Smooth muscle cell (in vitro differentiated cells): Measurements from ENCODE around the gene KRTAP21-2. TPM values are rescaled to one million over a fixed set of nuclear protein-coding genes. Genes with fewer than 3 reads are reported as not detected.

Experiments used
- DNase-seq: peaks from one replicate; lab custom pipeline; 2025; ENCODE audit not compliant: unreplicated experiment; lab: John Stamatoyannopoulos, UW
- H2AFZ ChIP-seq: fragments of 200-600 bp; sonication (generic); 2 replicates; pipeline ENCODE4 v1.6.0; 2016; ENCODE audit warnings: antibody characterized with exemption, low read depth, mild to moderate bottlenecking
- H3F3A ChIP-seq: fragments of 200-600 bp; sonication (generic); 2 replicates; pipeline ENCODE4 v1.6.0; 2017; ENCODE audit warnings: antibody characterized with exemption, low read depth
- H3K27ac ChIP-seq: fragments of 200-600 bp; sonication (generic); 2 replicates; pipeline ENCODE4 v1.5.1; 2016; ENCODE audit warnings: low read depth, mild to moderate bottlenecking
- H3K27me3 ChIP-seq: fragments of 200-600 bp; sonication (generic); 2 replicates; pipeline ENCODE4 v1.6.1; 2016; ENCODE audit warnings: low read depth, mild to moderate bottlenecking
- H3K36me3 ChIP-seq: fragments of 200-600 bp; sonication (generic); 2 replicates; pipeline ENCODE4 v1.5.1; 2016; ENCODE audit warnings: low read depth
- H3K4me1 ChIP-seq: fragments of 200-600 bp; sonication (generic); 2 replicates; pipeline ENCODE4 v1.5.1; 2016; ENCODE audit warnings: low read depth
- H3K4me2 ChIP-seq: fragments of 200-600 bp; sonication (generic); 2 replicates; pipeline ENCODE4 v1.6.0; 2016; ENCODE audit warnings: mild to moderate bottlenecking
- H3K4me3 ChIP-seq: fragments of 200-600 bp; sonication (generic); 2 replicates; pipeline ENCODE4 v1.5.1; 2016; ENCODE audit warnings: mild to moderate bottlenecking
- H3K79me2 ChIP-seq: fragments of 200-600 bp; sonication (generic); 2 replicates; pipeline ENCODE4 v1.6.0; 2016; ENCODE audit warnings: low read depth, mild to moderate bottlenecking
- H3K9ac ChIP-seq: fragments of 200-600 bp; sonication (generic); 2 replicates; pipeline ENCODE4 v1.6.0; 2016; ENCODE audit warnings: low read depth
- H3K9me3 ChIP-seq: fragments of 200-600 bp; sonication (generic); replicated peaks from 2 replicates; pipeline ENCODE4 v1.5.1; 2016; ENCODE audit warnings: low read depth
- H4K20me1 ChIP-seq: fragments of 200-600 bp; sonication (generic); 2 replicates; pipeline ENCODE4 v1.6.0; 2016; ENCODE audit warnings: low read depth
- WGBS: methylation state at CpG from one replicate; pipeline ENCODE4 v1.1.7; 2016; ENCODE audit warnings: low lambda C conversion rate; 5-methylcytosine and 5-hydroxymethylcytosine counted together
- polyA plus RNA-seq: library from polyadenylated mRNA; unstranded; fragments of >200 nt; fragmentation: Nextera tagmentation; extraction: Ambion mirVana; gene quantifications from 2 replicates; pipeline ENCODE4 v1.2.1, GENCODE V29; 2016
- small RNA-seq: library from RNA; depleted of rRNA; stranded (forward); fragments of <200 nt; gene quantifications from one replicate; pipeline ENCODE3, GENCODE V24; 2014
- total RNA-seq: library from RNA; depleted of rRNA; stranded (reverse); fragments of >200 nt; gene quantifications from 2 replicates; pipeline ENCODE4 v1.2.3, GENCODE V29; 2014
- TF ChIP-seq, protein P1 (sequence below): fragments of 200-600 bp; sonication (generic); IDR thresholded peaks from 2 replicates; pipeline ENCODE4 v1.5.1; 2017; ENCODE audit warnings: borderline replicate concordance, mild to moderate bottlenecking, antibody characterized with exemption; ENCODE audit not compliant: insufficient read depth, poor library complexity, severe bottlenecking

The KRTAP21-2 gene
- total and polyA plus RNA-seq, 2 experiments from 2014 or later, result not detected

GRCh38 chr21:30713766-30714165, 33.3 kb downstream of the KRTAP21-2 start:
- Histone ChIP-seq H3K27me3 (no peaks in the 10 kb centered on the region), H3F3A (no peaks in the 10 kb centered on the region), H4K20me1 (no peaks in the 10 kb centered on the region), H3K36me3 (no peaks in the 10 kb centered on the region), H3K27ac (no peak overlapping the region), H3K9me3 (no peaks in the 10 kb centered on the region), H2AFZ (no peak overlapping the region), H3K9ac (no peak overlapping the region), H3K4me2 (no peak overlapping the region), H3K4me3 (no peak overlapping the region), H3K4me1 (no peaks in the 10 kb centered on the region), H3K79me2 (no peaks in the 10 kb centered on the region)
- WGBS, result 93% methylated on average over 3 of the region's 3 CpGs
- DNase-seq, result no peak
- TF ChIP-seq, protein P1, sequence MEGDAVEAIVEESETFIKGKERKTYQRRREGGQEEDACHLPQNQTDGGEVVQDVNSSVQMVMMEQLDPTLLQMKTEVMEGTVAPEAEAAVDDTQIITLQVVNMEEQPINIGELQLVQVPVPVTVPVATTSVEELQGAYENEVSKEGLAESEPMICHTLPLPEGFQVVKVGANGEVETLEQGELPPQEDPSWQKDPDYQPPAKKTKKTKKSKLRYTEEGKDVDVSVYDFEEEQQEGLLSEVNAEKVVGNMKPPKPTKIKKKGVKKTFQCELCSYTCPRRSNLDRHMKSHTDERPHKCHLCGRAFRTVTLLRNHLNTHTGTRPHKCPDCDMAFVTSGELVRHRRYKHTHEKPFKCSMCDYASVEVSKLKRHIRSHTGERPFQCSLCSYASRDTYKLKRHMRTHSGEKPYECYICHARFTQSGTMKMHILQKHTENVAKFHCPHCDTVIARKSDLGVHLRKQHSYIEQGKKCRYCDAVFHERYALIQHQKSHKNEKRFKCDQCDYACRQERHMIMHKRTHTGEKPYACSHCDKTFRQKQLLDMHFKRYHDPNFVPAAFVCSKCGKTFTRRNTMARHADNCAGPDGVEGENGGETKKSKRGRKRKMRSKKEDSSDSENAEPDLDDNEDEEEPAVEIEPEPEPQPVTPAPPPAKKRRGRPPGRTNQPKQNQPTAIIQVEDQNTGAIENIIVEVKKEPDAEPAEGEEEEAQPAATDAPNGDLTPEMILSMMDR, result no peak

- Histone ChIP-seq H3K4me1 (no peaks in the 10 kb centered on the region), H3K4me2 (no peak overlapping the region), H3K27me3 (no peaks in the 10 kb centered on the region), H3K4me3 (no peak overlapping the region), H3K9ac (no peak overlapping the region), H3K27ac (no peak overlapping the region), H2AFZ (no peak overlapping the region), H4K20me1 (no peaks in the 10 kb centered on the region), H3K36me3 (no peaks in the 10 kb centered on the region), H3K79me2 (no peaks in the 10 kb centered on the region), H3F3A (no peaks in the 10 kb centered on the region), H3K9me3 (no peaks in the 10 kb centered on the region)
- no peak for DNase-seq
- TF ChIP-seq, protein P1, result no peak
- 53% methylated on average over 3 of the region's 3 CpGs for WGBS
These were observed 36.6 kb downstream of the KRTAP21-2 start for GRCh38 chr21:30710499-30710898.

DNA sequence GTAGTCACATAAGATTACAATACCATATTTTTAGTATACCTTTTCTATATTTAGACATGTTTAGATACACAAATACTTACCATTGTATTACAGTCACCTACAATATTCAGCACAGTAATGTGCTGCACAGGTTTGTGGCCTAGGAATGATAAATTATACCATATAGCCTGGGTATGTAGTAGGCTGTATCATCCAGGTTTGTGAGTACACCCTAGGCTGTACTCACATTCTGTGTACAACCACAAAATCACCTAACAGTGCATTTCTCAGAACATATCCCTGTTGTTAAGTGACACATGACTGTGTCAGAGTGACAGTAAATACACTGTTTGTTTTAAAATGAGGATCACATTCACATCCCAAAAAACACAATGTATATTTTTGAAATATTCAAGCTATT, 39.6 kb downstream of the KRTAP21-2 start:
- TF ChIP-seq, protein P1, result no peak
- no peak for DNase-seq
- Histone ChIP-seq H3K4me1 (no peaks in the 10 kb centered on the region), H3F3A (no peaks in the 10 kb centered on the region), H3K27me3 (no peaks in the 10 kb centered on the region), H3K4me3 (no peak overlapping the region), H3K4me2 (no peak overlapping the region), H3K9ac (no peak overlapping the region), H2AFZ (no peak overlapping the region), H3K79me2 (no peaks in the 10 kb centered on the region), H3K27ac (no peak overlapping the region), H4K20me1 (no peaks in the 10 kb centered on the region), H3K9me3 (no peaks in the 10 kb centered on the region), H3K36me3 (no peaks in the 10 kb centered on the region)

Small RNA genes lying within 50 kb of the gene (small RNA-seq; reads per million reads assigned to genes)
- gene AP000244.1, result not detected
- gene KRTAP21-3, result not detected

Other genes starting within 250 kb of the KRTAP21-2 start
- gene KRTAP19-5, start 245.1 kb downstream of the KRTAP21-2 start, total RNA-seq, result not detected in 2 replicates
- not detected in 2 replicates for gene KRTAP19-5, start 245.1 kb downstream of the KRTAP21-2 start, polyA plus RNA-seq
- not detected in 2 replicates for gene KRTAP19-6, start 205.4 kb downstream of the KRTAP21-2 start, total RNA-seq
- gene KRTAP19-6, start 205.4 kb downstream of the KRTAP21-2 start, polyA plus RNA-seq, result not detected in 2 replicates
- gene KRTAP19-7, start 185.9 kb downstream of the KRTAP21-2 start, total RNA-seq, result not detected in 2 replicates
- not detected in 2 replicates for gene KRTAP19-7, start 185.9 kb downstream of the KRTAP21-2 start, polyA plus RNA-seq
- gene KRTAP22-2, start 156.9 kb downstream of the KRTAP21-2 start, total RNA-seq, result not detected in 2 replicates
- gene KRTAP22-2, start 156.9 kb downstream of the KRTAP21-2 start, polyA plus RNA-seq, result not detected in 2 replicates
- not detected in 2 replicates for gene KRTAP6-3, start 154.8 kb downstream of the KRTAP21-2 start, total RNA-seq
- not detected in 2 replicates for gene KRTAP6-3, start 154.8 kb downstream of the KRTAP21-2 start, polyA plus RNA-seq
- not detected in 2 replicates for gene KRTAP6-2, start 148.4 kb downstream of the KRTAP21-2 start, total RNA-seq
- not detected in 2 replicates for gene KRTAP6-2, start 148.4 kb downstream of the KRTAP21-2 start, polyA plus RNA-seq
- not detected in 2 replicates for gene KRTAP22-1, start 146.2 kb downstream of the KRTAP21-2 start, total RNA-seq
- gene KRTAP22-1, start 146.2 kb downstream of the KRTAP21-2 start, polyA plus RNA-seq, result not detected in 2 replicates
- not detected in 2 replicates for gene KRTAP6-1, start 133.3 kb downstream of the KRTAP21-2 start, total RNA-seq
- not detected in 2 replicates for gene KRTAP6-1, start 133.3 kb downstream of the KRTAP21-2 start, polyA plus RNA-seq
- not detected in 2 replicates for gene KRTAP20-1, start 130.8 kb downstream of the KRTAP21-2 start, total RNA-seq
- gene KRTAP20-1, start 130.8 kb downstream of the KRTAP21-2 start, polyA plus RNA-seq, result not detected in 2 replicates
- not detected in 2 replicates for gene KRTAP20-4, start 126.6 kb downstream of the KRTAP21-2 start, total RNA-seq
- not detected in 2 replicates for gene KRTAP20-4, start 126.6 kb downstream of the KRTAP21-2 start, polyA plus RNA-seq
- gene KRTAP20-2, start 112.1 kb downstream of the KRTAP21-2 start, total RNA-seq, result not detected in 2 replicates
- not detected in 2 replicates for gene KRTAP20-2, start 112.1 kb downstream of the KRTAP21-2 start, polyA plus RNA-seq
- gene KRTAP20-3, start 104.4 kb downstream of the KRTAP21-2 start, total RNA-seq, result not detected in 2 replicates
- not detected in 2 replicates for gene KRTAP20-3, start 104.4 kb downstream of the KRTAP21-2 start, polyA plus RNA-seq
- gene KRTAP21-3, start 28.5 kb downstream of the KRTAP21-2 start, total RNA-seq, result not detected in 2 replicates
- gene KRTAP21-3, start 28.5 kb downstream of the KRTAP21-2 start, polyA plus RNA-seq, result not detected in 2 replicates
- gene KRTAP21-1, start 8.2 kb upstream of the KRTAP21-2 start, total RNA-seq, result not detected in 2 replicates
- gene KRTAP21-1, start 8.2 kb upstream of the KRTAP21-2 start, polyA plus RNA-seq, result not detected in 2 replicates
- gene KRTAP8-1, start 66.0 kb upstream of the KRTAP21-2 start, total RNA-seq, result not detected in 2 replicates
- not detected in 2 replicates for gene KRTAP8-1, start 66.0 kb upstream of the KRTAP21-2 start, polyA plus RNA-seq
- 0.94 TPM in 1 of 2 replicates, not detected in the other for gene KRTAP7-1, start 82.5 kb upstream of the KRTAP21-2 start, total RNA-seq
- 0.62 TPM in 1 of 2 replicates, not detected in the other for gene KRTAP7-1, start 82.5 kb upstream of the KRTAP21-2 start, polyA plus RNA-seq
- gene KRTAP11-1, start 134.3 kb upstream of the KRTAP21-2 start, total RNA-seq, result not detected in 2 replicates
- not detected in 2 replicates for gene KRTAP11-1, start 134.3 kb upstream of the KRTAP21-2 start, polyA plus RNA-seq